HG03139 (cell line): ENCODE measurements around the gene TMEM161A.
"Not testable (repeated sequence)": the region's sequence is repeated elsewhere in the genome, so short reads cannot be mapped to it uniquely, and the experiment has no call there.

Source experiments
- ATAC-seq: cut with Tn5 transposase; IDR thresholded peaks from one replicate; pipeline ENCODE4 v1.9.1; 2021; ENCODE audit not compliant: unreplicated experiment

Gene TMEM161A

DNA sequence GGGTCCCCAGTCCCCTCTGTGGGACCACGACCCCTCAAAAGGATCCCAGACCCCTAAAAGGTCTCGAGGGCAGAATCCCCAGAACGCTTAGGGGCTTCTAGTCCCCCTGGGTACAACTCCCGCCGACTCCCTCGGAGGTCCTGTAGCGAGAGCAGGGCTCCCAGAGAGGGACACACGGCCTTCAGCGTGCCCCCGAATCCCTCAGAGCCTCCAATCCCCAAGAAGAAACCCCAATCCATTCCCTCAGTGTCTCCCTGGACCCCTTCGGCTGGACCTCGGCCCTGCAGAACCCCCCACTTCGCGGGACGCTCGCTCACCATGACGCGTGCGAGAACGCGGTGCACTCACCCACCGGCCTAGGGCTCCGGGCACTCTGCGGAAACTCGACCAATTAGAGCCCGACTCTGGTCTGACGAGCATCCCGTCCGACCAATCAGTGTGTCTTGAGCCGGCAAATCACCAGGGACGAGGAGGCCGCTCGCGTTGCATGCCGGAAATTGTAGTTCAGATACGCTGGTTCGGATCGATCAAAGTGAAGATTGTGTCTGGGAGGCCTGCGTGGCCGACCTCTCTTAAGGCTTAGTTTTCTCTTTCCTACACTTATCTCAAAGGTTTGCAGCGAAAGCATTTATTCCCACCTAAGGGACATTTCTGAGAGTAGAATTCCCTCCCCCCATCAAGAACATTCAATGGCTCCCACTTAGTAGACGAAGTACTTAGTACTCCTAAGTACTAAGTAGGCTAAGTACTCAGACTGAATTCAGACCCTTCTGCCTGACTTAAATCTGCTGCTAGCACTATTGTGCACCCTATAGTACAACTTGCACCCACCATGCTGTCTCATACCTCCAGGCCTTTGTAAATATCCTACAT is at the start of gene TMEM161A:
TMEM161A (minus strand) TSS at position 370 of the 873 bp plus-strand sequence; CDS start at position 320, 50 bp downstream.
- ATAC-seq = peak; percentile 94

DNA sequence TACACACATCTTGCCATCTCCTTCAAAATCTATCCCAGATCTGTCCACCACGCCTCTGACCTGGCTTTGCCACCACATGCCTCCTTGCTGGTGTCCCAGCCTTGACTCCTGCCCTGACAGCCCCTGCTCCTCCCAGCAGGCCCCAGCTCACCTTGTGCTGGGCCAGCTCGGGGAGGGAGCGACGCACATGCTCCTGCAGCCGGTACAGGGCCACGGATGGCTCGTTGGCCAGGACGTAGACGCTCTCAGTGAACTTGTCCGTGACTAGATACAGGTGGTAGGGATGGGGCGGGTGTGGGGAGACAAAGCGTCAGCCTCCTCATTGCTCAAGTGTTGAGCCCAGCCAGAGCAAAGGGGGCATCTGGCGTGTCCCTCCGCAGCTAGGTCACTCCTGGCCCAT is 48.5 kb upstream of the TMEM161A start:
- ATAC-seq = no peak

DNA sequence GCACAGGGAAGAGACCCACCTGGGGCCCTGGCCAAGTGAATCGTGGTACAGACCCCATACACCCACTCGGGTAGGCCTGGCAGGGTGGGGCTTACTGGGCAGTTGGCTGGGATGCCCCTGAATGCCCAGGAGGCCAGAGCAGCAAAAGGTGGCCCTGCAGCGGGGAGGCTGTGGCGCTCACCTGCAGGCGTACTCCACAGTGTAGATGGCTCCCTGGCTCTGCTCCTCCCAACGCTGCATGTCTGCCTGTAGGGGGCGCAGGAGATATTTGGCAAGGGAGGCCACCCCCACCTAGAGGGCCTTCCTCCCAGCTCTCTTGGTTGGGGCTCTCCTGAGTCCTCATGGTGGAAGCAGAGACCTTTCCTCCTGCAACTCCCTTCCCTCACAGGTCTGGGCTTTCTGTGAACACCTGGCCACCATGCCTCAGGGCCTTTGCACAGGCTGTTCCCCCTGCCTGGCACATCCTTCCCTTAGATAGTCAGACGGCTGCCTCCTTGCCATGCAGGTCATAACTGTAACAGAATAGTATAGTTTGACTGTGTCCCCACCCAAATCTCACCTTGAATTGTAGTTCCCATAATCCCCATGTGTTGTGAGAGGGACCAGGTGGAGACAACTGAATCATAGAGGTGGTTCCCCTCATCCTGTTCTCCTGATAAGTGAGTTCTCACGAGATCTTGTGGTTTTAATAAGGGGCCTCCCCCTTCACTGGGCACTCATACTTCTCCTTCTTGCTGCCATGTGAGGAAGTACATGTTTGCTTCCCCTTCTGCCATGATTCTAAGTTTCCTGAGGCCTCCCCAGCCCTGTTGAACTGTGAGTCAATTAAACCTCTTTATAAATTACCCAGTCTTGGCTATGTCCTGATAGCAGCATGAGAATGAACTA is 47.8 kb upstream of the TMEM161A start:
- no peak for ATAC-seq

DNA sequence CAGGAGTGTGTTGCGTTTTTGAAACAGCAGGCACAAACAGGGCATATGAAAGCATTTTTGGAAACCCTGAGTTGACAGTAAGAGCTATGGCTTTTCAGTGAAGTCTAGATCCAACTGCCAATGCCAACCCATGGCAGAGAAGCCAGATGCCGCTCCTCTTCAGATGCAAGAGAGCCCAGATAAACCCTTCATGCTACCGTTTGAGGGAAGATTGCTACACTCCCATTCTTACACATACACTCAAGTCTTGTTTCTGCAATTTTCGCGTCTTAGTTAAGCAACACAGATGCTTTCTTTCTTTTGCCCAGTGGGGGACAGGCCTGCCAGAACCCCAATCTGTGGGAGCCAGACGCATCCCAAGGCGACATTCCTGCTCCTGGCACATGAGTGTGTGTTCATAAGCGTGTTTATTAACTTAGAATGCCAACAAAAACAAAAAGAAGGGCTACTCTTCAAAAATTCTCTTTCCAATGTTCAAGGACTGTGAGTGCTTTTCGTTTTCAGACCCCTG is 43.3 kb upstream of the TMEM161A start:
- ATAC-seq = no peak

DNA sequence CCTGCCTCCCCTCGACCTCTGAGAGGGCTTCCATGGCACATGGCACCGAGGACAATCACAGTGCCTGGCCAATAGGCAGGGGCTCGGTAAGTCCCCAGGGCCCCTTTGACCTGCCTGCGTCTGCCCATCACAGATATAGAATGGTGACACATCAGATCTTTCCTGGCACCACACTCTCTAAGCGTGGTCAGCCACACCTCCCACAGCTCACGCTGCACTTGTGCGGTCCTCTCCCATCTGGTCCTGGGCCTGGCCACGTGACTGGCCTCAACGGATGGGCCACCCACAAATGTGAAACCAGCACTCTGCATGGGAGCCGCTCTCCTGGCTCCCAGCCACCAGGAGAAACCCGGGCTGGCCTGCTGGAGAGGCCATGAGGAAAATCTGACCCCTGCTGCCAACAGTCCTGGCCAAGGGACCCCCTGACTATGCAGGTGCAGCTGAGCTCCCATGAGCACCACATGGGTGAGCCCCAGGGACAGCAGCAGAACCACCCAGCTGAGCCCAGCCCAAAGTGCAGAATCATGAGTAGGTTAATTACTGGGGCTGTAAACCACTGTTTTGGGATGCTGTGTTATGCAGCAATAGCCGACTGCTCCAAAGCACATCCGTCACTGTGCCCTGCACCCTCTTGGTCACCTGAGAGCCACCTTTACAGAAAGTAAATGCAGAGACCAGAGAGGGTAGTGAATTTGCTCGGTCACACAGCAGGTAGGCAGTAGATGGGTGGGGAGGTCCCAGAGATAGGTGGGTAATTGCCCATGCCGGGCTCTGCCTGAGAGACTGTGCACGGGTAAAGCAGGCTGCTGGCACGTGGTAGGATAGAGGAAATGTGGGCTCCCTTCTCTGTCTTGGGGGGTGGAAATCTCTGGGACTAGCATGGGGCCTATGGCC is 41.5 kb upstream of the TMEM161A start:
- no peak for ATAC-seq

DNA sequence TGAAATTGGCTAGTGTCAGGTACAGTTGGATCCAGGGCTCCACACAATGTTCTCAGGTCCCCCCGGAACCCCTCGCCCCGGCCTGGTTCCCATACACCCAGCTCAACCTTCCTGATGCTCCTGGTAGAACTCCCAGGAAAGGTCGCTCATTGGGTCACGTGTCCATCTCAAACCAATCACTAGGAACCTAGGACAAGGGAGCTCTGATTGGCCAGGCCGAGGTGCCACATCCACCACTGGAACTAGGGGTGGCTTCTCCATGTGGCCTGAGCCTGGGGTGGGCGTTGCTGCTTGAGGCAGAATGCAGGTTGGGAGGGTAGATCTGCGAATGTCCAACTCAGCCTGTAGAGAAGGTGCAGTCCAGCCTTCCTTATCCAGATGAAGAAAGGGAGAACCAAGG is 38.7 kb upstream of the TMEM161A start:
- no peak for ATAC-seq

DNA sequence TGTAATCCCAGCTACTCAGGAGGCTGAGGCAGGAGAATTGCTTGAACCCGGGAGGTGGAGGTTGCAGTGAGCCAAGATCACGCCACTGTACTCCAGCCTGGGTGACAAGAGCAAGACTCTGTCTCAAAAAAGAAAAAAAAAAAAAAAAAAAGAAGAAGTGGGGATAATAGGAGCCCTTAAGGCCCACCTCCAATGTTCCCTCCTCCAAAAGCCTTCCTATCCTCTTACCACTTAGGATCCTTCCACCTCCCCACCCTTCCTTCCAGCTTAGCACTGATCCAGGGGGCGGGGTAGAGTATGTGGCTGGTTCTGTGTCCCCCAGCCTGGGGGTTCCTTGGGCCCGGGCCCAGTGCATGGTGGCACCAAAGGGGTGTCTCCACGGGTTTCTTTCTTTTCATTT is 35.0 kb upstream of the TMEM161A start:
- not testable (repeated sequence) for ATAC-seq

DNA sequence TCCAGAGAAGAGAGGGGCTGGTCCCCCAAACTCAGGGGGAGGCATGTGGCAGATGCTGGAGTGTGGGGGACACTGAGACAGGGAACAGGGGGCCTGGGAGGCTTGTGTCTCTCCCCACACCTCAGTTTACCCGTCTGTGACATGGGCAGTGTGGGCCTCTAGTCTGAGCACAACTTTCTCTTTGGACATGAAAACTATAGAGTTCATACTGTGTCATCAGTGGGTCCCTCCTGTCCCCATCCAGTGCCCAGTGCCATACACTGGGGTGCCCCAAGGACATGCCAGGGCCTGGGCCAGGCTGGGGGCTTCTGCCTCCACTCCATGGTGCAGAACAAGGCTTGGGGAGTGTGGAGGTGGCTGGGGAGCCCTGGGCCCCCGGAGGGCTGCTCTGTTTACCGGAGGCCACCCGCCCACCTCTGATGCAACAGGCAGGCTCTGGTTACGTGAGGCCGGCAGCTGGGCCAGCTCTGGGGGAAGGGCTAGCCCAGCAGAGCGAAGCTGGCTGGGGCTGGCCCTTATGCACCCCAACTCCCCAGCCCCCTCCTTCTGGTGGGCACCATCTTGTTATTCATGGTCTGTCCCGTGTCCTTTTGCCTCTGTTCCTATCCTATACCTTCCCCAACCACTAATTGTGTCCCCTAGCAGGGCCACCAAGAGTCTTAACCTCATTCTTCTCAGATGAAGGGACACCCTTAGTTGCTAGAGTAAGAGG is 33.7 kb upstream of the TMEM161A start:
- ATAC-seq = no peak

DNA sequence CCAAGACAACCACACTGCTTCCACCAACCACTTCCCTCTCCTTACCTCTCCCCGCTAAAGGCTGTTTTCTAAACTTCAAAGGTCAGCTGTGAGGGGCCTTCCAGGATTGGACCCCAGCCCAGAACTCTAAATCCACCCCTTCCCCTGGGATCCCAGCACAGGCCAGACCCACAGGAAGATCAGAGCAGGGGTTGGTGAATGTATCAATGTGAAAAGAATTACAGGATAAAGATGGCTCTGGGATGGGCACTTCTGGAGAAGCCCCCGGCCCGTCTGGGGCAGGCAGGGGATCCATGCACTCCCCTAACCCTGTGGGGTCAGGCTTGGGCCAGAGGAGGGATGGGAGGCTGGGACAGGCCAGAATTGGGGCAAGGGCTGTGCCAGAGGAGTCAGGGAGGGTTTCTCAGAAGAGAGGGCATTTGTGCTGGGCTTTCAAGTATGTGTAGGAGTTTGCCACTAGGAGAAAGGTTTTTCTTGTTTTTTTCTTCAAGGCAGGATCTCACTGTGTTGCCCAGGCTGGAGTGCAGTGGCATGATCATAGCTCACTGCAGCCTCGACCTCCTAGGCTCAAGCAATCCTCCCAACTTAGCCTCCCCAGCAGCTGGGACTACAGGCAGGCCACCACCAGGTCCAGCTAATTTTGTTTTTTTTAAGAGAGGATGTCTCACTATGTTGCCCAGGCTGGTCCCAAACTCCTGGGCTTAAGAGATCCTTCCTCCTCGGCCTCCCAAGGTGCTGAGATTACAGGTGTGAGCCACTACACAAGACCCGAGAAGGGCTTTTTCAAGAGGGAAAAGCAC is 32.8 kb upstream of the TMEM161A start:
- no peak for ATAC-seq

DNA sequence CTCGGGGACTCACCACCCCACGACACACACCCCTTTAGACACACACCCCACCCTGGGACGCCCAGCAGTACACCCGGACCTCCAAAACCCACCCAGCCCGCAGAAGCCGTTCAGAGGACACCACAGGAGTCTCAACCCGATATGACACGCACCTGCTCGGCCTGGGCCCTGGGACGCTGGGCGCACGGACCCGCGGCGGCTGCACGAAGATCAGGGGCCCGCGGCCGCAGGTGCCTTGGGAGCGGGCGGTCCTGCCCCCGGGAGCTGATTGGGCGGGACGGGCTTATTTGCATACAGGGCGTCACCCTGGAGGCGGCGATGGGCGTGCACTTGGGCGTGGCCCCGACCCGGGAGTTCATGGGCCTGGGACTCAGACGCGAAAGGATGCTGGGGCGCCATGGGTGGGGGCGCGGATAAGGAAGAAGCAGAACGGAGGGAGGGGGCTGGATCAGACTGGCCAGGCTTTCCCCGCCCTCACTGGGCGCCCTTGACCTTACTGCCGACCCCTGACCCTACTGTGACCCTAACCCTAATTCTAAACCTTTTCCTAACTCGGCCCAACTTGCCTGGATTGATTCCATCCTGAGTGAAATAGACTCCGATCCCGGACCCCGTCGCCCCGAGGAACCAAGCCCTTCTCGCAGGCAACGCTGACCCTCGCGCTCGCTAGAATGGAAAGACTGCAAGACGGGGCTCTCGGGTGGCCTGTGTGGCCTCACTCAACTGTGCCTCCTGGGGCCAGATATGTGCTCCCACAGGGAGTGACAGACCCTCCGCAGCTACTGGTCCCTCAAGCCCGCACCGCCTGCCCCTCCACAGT is 32.0 kb upstream of the TMEM161A start, which contains the start of gene MEF2B:
MEF2B (minus strand) TSS at position 211 of the 820 bp plus-strand sequence. CDS start 19,528 bp downstream, outside the sequence.
- ATAC-seq = peak; percentile 79

DNA sequence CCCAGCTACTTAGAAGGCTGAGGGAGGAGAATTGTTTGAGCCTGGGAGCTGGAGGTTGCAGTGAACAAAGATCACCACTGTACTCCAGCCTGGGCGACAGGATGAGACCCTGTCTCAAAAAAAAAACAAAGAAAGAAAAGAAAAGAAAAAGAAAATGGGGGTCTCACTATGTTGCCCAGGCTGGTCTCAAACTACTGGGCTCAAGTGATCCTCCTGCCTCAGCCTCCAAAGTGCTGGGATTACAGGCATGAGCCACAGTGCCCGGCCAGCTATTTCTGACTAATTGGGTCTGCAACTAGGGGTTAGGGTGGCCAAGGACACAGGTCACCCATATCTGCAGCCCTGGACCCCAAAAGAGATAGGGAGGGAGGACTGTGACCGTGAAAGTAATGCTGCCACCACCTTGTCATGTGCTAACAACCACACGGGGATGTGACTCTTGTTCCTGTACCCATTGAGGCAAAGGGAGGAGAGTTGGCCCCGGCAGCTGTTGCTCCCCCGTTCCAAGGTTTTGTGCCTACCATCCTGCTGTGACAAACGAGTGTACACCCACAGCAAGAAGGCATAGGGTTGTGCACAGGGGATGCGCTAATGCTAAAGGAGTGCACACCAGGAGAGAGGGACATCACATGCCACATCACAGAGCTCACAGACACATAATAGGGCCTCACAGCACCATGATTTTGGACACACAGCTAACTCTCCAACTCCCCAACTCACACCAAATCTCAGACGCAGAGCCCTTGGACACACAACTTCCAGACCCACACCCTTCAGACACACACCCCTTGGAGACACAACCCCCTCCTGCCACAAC is 31.2 kb upstream of the TMEM161A start:
- no peak for ATAC-seq

DNA sequence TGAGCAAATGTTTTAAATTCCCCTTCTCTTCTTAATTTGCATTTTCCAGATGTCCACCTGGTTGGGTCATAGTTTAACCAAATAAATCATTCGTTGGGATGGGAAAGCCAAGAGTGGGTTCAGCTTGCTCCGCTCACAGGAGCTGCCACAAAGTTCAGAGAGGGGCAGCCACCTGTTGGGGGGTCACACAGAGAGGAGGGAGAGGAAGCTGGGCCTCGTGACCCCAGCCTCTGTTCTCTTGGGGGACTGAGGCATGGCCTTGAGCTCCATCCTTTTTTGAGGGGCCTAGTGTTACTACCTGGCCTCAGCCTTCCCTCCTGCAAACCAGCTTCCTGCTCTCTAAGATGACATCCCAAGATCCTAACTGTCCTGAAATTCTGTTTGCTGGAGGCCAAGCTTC is 29.3 kb upstream of the TMEM161A start:
- no peak for ATAC-seq

DNA sequence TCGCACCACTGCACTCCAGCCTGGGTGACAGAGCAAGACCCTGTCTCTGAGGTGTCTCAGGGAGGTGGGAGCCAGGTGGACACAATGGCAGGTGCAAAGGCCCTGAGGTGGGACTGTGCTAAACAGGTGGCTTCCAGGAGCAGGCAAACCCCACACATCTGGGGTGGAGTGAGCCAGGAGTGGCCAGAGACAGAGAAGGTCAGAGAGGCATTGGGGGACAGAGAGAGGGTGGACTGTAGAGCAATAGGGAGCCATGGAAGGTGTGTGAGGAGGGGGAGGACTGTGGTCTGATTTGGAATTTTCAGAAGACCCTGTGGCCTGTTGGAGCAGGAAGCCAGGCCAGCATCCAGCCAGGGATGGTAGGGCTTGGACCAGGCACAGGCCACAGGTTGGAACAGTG is 27.1 kb upstream of the TMEM161A start:
- ATAC-seq = no peak

DNA sequence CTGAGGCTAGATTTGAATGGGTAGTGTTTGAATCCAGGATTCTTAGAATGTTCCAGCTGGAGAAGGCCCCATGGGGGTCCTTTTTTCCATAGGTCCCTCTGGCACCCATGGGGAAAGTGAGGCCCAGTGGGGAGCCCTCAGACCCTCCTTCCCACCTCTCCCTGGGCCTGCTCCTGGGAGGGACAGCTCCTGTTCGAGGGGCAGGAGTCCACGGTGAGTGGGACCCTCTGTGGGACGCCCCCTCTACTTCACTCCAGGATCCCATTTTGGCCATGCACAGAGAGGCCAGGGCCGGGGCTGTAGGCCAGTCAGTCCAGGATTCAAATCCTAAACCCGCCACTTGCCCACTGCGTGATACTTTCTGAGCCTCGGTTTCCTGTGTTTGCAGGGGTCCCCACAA is 24.2 kb upstream of the TMEM161A start:
- no peak for ATAC-seq

DNA sequence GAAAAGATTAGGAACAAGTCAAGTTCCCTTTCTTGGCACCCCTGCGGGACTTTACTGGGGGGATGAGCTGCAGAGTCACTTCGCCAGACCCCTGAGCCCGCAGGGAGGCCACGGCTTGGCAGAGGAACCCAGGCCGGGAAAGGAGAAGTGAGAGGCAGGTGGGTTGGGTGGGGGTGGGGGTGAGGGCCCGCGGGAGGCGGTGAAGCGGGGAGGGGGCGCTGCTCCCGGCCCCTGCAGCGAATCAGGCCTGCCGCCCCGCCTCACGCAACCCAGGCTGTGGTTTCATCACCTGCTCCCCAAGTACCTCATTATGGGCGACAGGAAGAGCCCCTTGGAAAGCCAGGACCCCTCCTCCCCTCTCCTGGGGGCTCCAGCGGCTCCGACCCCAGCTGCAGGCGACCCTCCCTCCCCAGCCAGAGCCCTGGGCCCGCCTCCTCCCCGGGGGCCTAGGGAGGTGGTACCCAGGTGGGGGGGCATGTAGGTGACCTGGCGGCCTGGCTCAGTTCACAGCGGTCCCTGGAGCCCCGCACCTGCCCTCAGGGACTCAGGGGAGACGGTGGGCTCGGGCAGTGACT is 22.3 kb upstream of the TMEM161A start:
- ATAC-seq = peak; percentile 47

DNA sequence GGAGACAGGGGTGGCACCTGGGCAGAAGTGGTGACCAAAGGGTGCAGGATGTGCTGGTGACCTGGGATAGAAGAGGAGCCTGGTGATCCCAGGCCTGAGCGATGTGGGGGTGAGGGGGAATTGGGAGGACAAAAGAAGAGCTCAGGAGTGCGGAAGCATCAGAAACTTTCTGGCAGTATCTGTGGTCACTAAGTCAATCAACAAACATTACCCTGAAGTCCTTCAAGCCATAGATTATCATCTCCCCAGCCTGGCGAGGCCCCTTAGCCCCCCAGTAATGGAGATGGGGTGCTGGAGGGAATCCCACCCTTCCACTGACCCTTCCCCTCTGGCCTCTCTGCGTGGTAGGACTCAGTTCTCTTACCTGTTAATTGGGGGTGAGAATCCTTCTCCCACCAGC is 21.3 kb upstream of the TMEM161A start:
- ATAC-seq = no peak

DNA sequence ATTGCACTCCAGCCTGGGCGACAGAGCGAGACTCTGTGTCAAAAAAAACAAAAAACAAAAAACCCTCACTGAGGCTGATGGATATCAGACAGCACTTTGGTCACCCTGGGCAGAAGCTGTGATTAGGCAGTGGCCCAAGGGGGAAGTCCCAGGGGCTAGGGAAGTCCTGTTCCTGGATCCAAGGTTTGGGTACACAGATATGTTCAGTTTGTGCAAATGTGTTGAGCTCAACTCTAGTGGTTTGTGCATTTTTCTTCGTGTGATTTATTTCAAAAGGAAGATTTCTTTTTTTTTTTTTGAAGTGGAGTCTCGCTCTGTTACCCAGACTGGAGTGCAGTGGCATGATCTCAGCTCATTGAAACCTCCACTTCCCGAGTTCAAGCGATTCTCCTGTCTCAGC is 19.5 kb upstream of the TMEM161A start:
- ATAC-seq = no peak
